ENCODE data around the gene POP5. TPM values are rescaled to one million over a fixed set of nuclear protein-coding genes. Genes with fewer than 3 reads are reported as not detected.
"Not testable (repeated sequence)": the region's sequence is repeated elsewhere in the genome, so short reads cannot be mapped to it uniquely, and the experiment has no call there.

The POP5 gene
- total RNA-seq, 2 experiments from 2014 or later, result 44.2 to 45.0 TPM

DNA sequence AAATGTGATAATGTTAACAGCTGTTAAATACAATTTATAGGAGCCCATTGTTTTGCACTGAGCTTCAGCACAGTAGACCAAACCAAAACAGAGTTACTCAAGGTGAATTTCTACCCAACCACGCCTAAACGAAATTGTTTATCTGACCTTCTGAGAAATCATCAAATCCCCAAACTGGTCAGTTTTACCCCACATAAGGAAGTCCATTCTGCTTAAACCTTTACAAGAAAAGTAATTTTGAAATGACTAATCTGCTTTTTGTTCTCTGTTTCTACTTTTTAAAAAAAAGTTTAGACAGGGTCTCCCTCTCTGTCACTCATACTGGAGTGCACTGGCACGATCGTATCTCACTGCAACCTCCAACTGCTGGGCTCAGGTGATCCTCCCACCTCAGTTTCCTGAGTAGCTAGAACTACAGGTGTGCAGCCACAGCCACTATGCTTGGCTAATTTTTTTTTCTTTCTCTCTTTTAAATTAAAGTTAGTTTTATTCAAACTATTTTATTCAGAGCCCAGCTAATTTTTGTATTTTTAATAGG is 48.4 kb downstream of the POP5 start:
- peaks cover 15% of the 10 kb centered on the region for H3K36me3 Mint-ChIP-seq (ENCODE audit: low read depth)
- no peaks in the 10 kb centered on the region for H3K27me3 Mint-ChIP-seq (ENCODE audit: low read depth)
- DNase-seq, result no peak
- CTCF ChIA-PET, result interaction anchor here (1.1 kb wide), 1 partner anchor 62 kb away, joined by 3 read pairs; no protein-coding TSS in a partner anchor
- no peak overlapping the region for H3K27ac Mint-ChIP-seq
- no peak overlapping the region for H3K4me3 Mint-ChIP-seq
- peaks cover 39% of the 10 kb centered on the region for H3K4me1 Mint-ChIP-seq (ENCODE audit: low read depth)
- intact Hi-C loops (cut with micrococcal nuclease), result loop anchor here (5.0 to 10.0 kb wide), 3 partner anchors 328 to 518 kb away; partner anchors contain the start of genes OASL and RPLP0
- no peaks in the 10 kb centered on the region for H3K9me3 Mint-ChIP-seq

DNA sequence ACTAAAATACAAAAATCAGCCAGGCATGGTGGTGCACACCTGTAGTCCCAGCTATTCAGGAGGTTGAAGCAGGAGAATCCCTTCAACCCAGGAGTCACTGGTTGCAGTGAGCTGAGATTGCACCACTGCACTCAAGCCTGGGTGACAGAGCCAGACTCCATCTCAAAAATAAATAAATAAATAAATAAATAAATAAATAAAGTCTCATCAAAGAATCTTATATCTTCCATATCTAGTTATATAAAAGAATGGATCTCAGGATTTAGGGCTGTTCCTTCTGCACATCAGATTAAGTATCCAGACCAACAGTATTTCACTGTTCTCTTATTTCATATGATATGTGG is 50.8 kb downstream of the POP5 start:
- H3K4me1 Mint-ChIP-seq (ENCODE audit: low read depth), result peaks cover 23% of the 10 kb centered on the region
- not testable (repeated sequence) for H3K36me3 Mint-ChIP-seq (ENCODE audit: low read depth); DNase-seq; H3K27me3 Mint-ChIP-seq (ENCODE audit: low read depth); H3K27ac Mint-ChIP-seq; H3K9me3 Mint-ChIP-seq
- CTCF ChIA-PET, result interaction anchor here (1.5 kb wide), 1 partner anchor 53 kb away, joined by 4 read pairs; no protein-coding TSS in a partner anchor
- intact Hi-C loops (cut with micrococcal nuclease), result loop anchor here (5.0 to 10.0 kb wide), 3 partner anchors 326 to 516 kb away; partner anchors contain the start of genes OASL and RPLP0
- peak overlapping the region; percentile 100 for H3K4me3 Mint-ChIP-seq

DNA sequence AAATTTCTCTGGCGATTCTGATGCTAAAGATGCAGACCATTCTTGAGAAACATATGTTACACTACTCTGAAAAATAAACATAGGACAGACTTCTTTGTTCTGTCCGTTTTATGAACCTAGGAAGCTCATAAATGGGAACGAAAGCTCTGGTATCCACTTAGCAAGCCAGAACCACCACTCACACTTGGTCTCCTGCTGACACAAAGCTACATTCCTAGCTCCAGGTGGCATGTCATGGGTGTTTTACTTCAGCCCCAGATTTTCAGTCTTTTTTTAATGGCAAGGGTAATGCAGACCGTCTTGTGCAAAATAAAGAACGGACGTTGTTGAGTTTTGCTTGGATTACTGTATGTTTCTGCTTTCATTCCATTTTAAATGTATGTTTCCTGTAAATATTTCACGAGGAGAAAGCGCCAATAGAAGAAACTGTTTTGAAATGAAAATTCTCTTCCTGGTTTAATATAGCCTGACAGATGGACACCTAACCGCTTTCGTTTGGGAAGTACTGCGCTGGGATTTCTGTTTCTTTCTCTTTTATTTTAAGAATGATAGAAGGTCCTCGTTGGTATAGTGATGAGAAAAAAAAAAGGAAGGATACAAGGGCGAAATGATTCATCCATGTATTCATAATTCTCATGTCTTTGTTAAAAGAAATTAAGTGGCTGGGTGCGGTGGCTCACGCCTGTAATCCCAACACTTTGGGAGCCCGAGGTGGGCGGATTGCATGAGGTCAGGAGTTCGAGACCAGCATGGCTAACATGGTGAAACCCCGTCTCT is 51.4 kb downstream of the POP5 start:
- peak; percentile 27 for DNase-seq
- H3K4me1 Mint-ChIP-seq (ENCODE audit: low read depth), result peaks cover 23% of the 10 kb centered on the region
- no peaks in the 10 kb centered on the region for H3K27me3 Mint-ChIP-seq (ENCODE audit: low read depth)
- intact Hi-C loops (cut with micrococcal nuclease), result loop anchor here (5.0 to 10.0 kb wide), 3 partner anchors 325 to 515 kb away; partner anchors contain the start of genes OASL and RPLP0
- no peaks in the 10 kb centered on the region for H3K9me3 Mint-ChIP-seq
- peaks cover 2% of the 10 kb centered on the region for H3K36me3 Mint-ChIP-seq (ENCODE audit: low read depth)
- CTCF ChIA-PET, result interaction anchor here (0.6 to 1.5 kb wide), 4 partner anchors 8 to 504 kb away, joined by 3 to 5 read pairs (median 4); no protein-coding TSS in a partner anchor
- H3K4me3 Mint-ChIP-seq, result peak overlapping the region; percentile 100
- peak overlapping the region; percentile 99 for H3K27ac Mint-ChIP-seq

DNA sequence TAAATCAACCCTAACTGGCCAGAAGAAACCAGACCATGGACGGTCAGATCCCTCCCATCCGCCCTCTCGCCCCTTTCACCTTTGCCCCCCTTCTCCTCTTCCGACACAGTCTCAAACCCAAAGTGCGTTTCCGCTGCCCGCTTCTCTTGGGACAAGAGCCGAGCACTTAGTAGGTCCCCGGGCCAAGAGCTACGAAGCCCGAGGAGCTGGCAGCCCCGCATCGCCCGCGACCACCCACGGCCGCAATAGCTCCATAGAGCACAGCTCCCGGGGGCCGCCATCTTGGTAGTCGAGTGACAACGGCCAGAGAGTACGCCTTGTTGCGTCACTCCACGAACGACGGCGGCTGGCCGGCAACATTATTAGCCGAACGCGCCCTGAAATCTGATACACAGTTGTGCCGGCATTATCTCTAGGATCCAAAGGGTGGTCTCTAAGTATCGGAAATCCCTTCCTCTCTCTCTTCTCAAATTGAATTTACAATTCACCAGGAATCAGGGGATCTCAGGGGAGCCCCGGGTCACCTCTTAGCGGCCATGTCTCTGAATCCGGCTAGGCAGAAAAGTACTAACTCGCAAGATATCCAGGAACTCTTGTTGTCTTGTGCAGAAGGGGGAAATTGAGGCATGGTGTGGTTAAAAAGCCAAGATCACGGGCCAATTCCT is 52.2 kb downstream of the POP5 start, which contains the start of gene COQ5:
Gene COQ5, minus strand, starts transcription at position 298 of the 665 bp plus-strand sequence. Its CDS starts 17 bp downstream, at position 281.
- intact Hi-C loops (cut with micrococcal nuclease), result no loop called here
- H3K9me3 Mint-ChIP-seq, result no peaks in the 10 kb centered on the region
- H3K27me3 Mint-ChIP-seq (ENCODE audit: low read depth), result no peaks in the 10 kb centered on the region
- H3K27ac Mint-ChIP-seq, result peak within 1 kb of the TSS; percentile 99
- peaks cover 2% of the 10 kb centered on the region for H3K36me3 Mint-ChIP-seq (ENCODE audit: low read depth)
- H3K4me1 Mint-ChIP-seq (ENCODE audit: low read depth), result peaks cover 22% of the 10 kb centered on the region
- peak within 1 kb of the TSS; percentile 100 for H3K4me3 Mint-ChIP-seq
- peak; percentile 93 for DNase-seq
- CTCF ChIA-PET, result interaction anchor here (0.6 to 1.3 kb wide), 6 partner anchors 9 to 505 kb away, joined by 3 to 5 read pairs (median 3); no protein-coding TSS in a partner anchor

Other genes with a start within 250 kb of the POP5 start
- under 1 TPM; 0.27 to 0.57 TPM for gene MSI1, start 212.2 kb downstream of the POP5 start, total RNA-seq
- gene COX6A1, start 143.3 kb downstream of the POP5 start, total RNA-seq, result 100 to 1,000 TPM; 536 to 540 TPM
- gene TRIAP1, start 135.0 kb downstream of the POP5 start, total RNA-seq, result 10 to 100 TPM; 56.8 to 59.2 TPM
- gene GATC, start 135.0 kb downstream of the POP5 start, total RNA-seq, result 10 to 100 TPM; 33.1 to 35.3 TPM
- gene SRSF9, start 111.7 kb downstream of the POP5 start, total RNA-seq, result 100 to 1,000 TPM; 164 to 171 TPM
- 10 to 100 TPM; 93.4 to 93.5 TPM for gene DYNLL1, start 85.3 kb downstream of the POP5 start, total RNA-seq
- 10 to 100 TPM; 29.5 TPM for gene COQ5, start 52.2 kb downstream of the POP5 start, total RNA-seq
- 100 to 1,000 TPM; 159 to 166 TPM for gene RNF10, start 47.0 kb downstream of the POP5 start, total RNA-seq
- gene CABP1, start 59.2 kb upstream of the POP5 start, total RNA-seq, result not detected
- gene MLEC, start 105.7 kb upstream of the POP5 start, total RNA-seq, result 10 to 100 TPM; 78.6 to 89.7 TPM
- 10 to 100 TPM; 31.9 to 32.6 TPM for gene UNC119B, start 129.1 kb upstream of the POP5 start, total RNA-seq
- gene ACADS, start 144.4 kb upstream of the POP5 start, total RNA-seq, result 10 to 100 TPM; 15.4 to 15.8 TPM